ENCODE measurements around the gene KASH5. TPM values are rescaled to one million over a fixed set of nuclear protein-coding genes. Genes with fewer than 3 reads are reported as not detected.

The KASH5 gene
- total RNA-seq, 1 donor from 2014 or later = not detected

DNA sequence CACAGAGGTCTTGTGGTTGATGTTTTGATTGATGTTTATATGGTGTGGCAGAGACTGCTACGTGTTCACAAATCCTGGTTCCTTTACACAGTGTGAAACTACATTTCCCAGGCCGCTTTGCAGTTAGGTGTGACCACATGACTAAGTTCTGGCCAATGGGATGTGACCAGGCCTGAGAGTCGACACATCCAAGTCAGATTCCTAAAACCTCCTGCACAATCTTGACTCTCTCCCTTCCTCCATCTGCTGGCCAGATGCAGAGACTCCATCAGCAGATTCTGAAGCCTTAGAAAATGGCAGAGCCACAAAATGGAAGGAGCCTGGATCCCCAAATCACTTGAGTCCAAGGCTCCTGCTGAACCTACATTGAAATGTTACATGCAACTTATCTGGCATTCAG is 40.2 kb upstream of the KASH5 start:
- no peaks in the 10 kb centered on the region for H3K4me1 Mint-ChIP-seq (ENCODE audit: low read depth)
- H3K36me3 Mint-ChIP-seq (ENCODE audit: low read depth) = peaks cover 54% of the 10 kb centered on the region
- peak; percentile 37 for TF ChIP-seq CTCF (IDR thresholded peaks at IDR 0.05)
- no peaks in the 10 kb centered on the region for H3K9me3 Mint-ChIP-seq (ENCODE audit: low read depth)
- no peaks in the 10 kb centered on the region for H3K27me3 Mint-ChIP-seq (ENCODE audit: low read depth)
- no peak overlapping the region for H3K4me3 Mint-ChIP-seq (ENCODE audit: unreplicated experiment)
- DNase-seq (ENCODE audit: low spot score) = no peak
- H3K27ac Mint-ChIP-seq (ENCODE audit: unreplicated experiment) = no peak overlapping the region

DNA sequence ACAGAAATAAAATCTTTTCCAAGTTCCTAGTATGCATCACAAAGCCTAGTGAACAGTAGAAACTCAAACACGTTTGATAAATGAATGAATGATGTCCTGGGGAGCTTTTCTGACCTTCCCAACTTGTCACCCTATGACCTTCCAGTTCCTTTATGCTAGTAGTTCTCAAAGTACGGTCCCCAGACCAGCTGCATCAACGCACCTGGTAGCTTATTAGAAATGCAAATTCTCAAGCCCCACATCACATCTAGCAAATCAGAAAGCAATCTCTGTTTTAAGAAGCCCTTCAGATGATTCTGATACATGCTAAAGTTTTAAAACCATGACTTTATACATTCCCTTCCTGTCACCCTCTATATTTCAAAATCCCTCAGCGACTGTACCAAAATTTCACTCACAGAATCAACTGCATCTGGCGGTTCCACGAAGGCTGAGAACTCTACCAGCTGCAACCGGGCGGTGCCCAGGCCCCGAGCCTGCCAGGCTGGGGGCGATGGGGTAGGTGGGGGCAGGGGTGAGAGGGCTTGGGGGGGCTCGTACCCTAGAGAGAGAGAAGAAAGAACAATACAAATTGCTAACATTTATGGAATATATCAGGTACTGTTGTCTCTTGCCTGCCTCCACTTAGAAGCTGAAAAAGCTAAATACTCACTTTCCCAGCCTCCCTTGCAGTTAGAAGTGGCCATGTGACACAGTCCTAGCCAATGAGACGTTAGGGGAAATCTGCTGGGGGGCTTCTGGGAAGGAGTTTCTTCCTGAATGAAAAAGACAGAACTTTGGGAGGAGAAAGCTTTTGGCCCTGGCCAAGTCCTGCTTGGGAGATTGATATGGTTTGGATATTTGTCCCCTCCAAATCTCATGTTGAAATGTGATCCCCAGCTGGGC is 39.5 kb upstream of the KASH5 start:
- Mint-ChIP-seq H3K9me3 (ENCODE audit: low read depth) (no peaks in the 10 kb centered on the region), H3K36me3 (ENCODE audit: low read depth) (peaks cover 53% of the 10 kb centered on the region), H3K27me3 (ENCODE audit: low read depth) (no peaks in the 10 kb centered on the region), H3K4me1 (ENCODE audit: low read depth) (no peaks in the 10 kb centered on the region), H3K27ac (ENCODE audit: unreplicated experiment) (no peak overlapping the region), H3K4me3 (ENCODE audit: unreplicated experiment) (no peak overlapping the region)
- DNase-seq (ENCODE audit: low spot score) = no peak
- no peak for TF ChIP-seq CTCF (IDR thresholded peaks at IDR 0.05)

DNA sequence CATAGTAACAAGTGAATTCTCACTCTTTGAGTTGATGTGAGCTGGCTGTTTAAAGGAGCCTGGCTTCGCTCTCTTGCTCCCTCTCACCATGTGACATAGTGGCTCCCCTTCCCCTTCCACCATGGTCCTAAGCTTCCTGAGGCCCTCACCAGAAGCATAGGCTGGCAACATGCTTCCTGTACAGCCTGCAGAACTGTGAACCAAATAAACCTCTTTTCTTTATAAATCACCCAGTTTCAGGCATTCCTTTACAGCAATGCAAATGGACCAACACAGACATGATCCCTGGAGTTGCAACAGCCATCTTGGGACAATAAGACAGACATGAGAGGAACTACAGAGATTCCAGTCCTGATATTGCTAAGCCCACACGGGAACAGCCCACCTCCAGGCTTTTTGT is 38.5 kb upstream of the KASH5 start:
- no peaks in the 10 kb centered on the region for H3K9me3 Mint-ChIP-seq (ENCODE audit: low read depth)
- H3K27me3 Mint-ChIP-seq (ENCODE audit: low read depth) = no peaks in the 10 kb centered on the region
- H3K4me1 Mint-ChIP-seq (ENCODE audit: low read depth) = no peaks in the 10 kb centered on the region
- no peak overlapping the region for H3K4me3 Mint-ChIP-seq (ENCODE audit: unreplicated experiment)
- no peak overlapping the region for H3K27ac Mint-ChIP-seq (ENCODE audit: unreplicated experiment)
- no peak for TF ChIP-seq CTCF (IDR thresholded peaks at IDR 0.05)
- no peak for DNase-seq (ENCODE audit: low spot score)
- peaks cover 51% of the 10 kb centered on the region for H3K36me3 Mint-ChIP-seq (ENCODE audit: low read depth)

GRCh38 chr19:49355909-49356353 is 32.1 kb upstream of the KASH5 start:
- TF ChIP-seq CTCF (IDR thresholded peaks at IDR 0.05) = no peak
- peaks cover 30% of the 10 kb centered on the region for H3K36me3 Mint-ChIP-seq (ENCODE audit: low read depth)
- no peaks in the 10 kb centered on the region for H3K9me3 Mint-ChIP-seq (ENCODE audit: low read depth)
- no peak for DNase-seq (ENCODE audit: low spot score)
- peak overlapping the region; percentile 16 for H3K4me3 Mint-ChIP-seq (ENCODE audit: unreplicated experiment)
- peaks cover 30% of the 10 kb centered on the region for H3K4me1 Mint-ChIP-seq (ENCODE audit: low read depth)
- H3K27me3 Mint-ChIP-seq (ENCODE audit: low read depth) = no peaks in the 10 kb centered on the region
- H3K27ac Mint-ChIP-seq (ENCODE audit: unreplicated experiment) = peak overlapping the region; percentile 45

DNA sequence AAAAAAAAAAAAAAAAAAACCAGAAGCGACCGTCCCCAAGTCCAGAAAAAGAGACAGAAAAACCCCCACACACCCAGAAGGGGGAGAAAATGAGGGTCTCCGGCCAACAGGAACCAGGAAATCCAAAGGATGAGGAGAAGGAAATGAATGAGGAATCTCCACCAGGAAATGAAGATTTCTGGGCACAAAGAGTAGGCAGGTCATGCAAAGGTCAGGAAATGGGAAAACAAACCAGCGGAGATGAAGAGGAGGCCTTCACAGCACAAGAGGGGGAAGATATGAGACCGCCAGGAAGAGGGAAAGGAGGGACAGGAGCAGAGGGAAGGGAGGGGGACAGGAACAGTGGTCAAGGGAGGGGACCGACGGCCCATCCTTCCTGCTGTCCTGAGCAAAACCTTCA is 31.7 kb upstream of the KASH5 start:
- H3K27ac Mint-ChIP-seq (ENCODE audit: unreplicated experiment) = peak overlapping the region; percentile 45
- peaks cover 25% of the 10 kb centered on the region for H3K36me3 Mint-ChIP-seq (ENCODE audit: low read depth)
- TF ChIP-seq CTCF (IDR thresholded peaks at IDR 0.05) = no peak
- H3K4me3 Mint-ChIP-seq (ENCODE audit: unreplicated experiment) = peak overlapping the region; percentile 16
- DNase-seq (ENCODE audit: low spot score) = no peak
- H3K27me3 Mint-ChIP-seq (ENCODE audit: low read depth) = no peaks in the 10 kb centered on the region
- peaks cover 33% of the 10 kb centered on the region for H3K4me1 Mint-ChIP-seq (ENCODE audit: low read depth)
- no peaks in the 10 kb centered on the region for H3K9me3 Mint-ChIP-seq (ENCODE audit: low read depth)

Measured in chondrocyte (in vitro differentiated cells).